Activated CD8-positive, alpha-beta memory T cell treated with anti-CD3 and anti-CD28 coated beads for 24 hours (primary cell): ENCODE measurements around the gene AGPAT4.
"Not testable (repeated sequence)": the region's sequence is repeated elsewhere in the genome, so short reads cannot be mapped to it uniquely, and the experiment has no call there.

Experiments
- DNase-seq: peaks from one replicate; pipeline ENCODE4 v3.0.0-alpha.2; 2020

Gene AGPAT4

GRCh38 chr6:161226009-161226964 lies 47.6 kb downstream of the AGPAT4 start:
- DNase-seq, result no peak

DNA sequence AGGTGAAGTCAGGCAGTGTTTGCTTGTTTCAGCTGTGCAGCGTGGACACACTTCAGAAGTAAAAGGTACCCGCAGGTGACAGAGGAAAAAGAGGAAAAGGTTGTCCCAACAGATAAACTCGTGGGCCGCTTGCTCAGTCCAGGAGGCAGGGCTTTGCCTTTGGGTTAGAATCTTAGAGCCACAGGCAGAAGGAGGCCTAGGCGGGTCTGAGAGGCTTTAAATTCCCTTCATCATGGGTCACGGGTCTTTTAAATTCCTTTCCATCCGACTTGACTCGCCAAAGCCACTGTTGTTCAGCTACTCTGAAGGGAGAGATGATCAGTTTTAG lies 48.2 kb downstream of the AGPAT4 start:
- DNase-seq, result no peak

GRCh38 chr6:161224951-161225680 lies 48.7 kb downstream of the AGPAT4 start:
- DNase-seq, result not testable (repeated sequence)

DNA sequence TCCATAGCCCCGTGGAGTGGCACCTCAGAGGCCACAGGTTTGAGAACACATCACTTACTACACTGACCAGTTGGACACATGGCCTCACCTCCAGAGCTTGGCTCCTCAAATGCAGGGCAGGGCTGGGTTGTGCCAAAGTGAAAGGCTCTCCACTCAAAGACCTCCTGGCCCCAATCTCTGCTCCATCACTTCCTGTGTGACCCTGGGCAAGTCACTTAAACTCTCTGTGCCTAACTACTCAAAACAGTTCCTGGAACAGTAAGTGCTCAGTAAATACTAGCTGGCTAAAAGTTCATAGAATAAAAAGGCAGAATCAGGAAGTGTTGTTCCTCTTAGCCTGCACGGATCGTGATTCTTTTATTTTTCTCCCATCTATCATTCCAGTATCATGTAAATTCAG lies 50.2 kb downstream of the AGPAT4 start:
- DNase-seq, result no peak

DNA sequence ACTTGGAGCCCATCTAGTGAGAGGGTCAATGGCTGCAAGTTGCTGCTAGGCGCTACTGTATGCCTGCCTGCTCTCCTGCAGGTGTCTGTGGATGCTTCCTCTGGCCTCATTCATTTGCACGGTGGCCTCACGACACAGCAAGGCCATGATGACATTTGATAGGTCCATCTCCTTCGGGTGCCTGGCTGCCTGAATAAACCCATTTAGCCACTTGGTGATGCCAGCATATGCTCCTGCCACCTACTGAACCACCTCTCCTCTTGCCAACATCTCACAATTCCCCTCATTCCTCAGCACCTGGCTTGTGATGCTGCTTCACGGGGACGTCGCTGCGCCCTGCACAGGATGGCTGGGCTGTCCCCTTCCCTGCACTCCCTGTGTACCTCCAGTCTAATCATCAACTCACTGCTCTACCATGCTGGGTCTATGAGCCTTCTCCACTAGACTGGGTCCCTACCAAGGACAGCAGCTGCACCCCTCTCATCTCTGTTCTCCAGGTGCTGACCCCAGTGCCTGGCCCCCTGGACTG lies 51.1 kb downstream of the AGPAT4 start:
- no peak for DNase-seq

GRCh38 chr6:161220346-161220745 lies 53.5 kb downstream of the AGPAT4 start:
- no peak for DNase-seq

GRCh38 chr6:161219680-161220079 lies 54.2 kb downstream of the AGPAT4 start:
- no peak for DNase-seq

DNA sequence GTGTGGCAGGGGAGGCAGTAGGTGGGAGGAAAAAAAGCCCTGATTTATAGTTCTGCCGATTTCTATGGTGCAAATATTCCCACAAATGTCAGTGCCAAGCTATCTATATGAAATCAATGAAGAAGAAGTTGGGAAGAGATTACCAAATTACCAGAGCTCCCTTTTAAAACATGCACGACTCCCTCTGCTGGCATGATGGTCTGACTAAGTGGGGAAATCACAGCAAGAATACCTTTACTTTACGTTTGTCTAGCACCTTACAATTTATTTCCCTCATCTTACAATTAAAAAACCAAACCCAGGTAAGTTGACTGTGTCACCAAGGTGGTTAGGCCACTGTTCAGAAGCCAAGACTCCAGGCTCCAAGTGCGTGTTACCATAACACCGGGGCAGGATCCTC lies 55.6 kb downstream of the AGPAT4 start:
- no peak for DNase-seq

- no peak for DNase-seq
Measured at GRCh38 chr6:161217628-161218027, 56.2 kb downstream of the AGPAT4 start.

GRCh38 chr6:161216616-161217205 lies 57.1 kb downstream of the AGPAT4 start:
- DNase-seq, result no peak

- DNase-seq, result no peak
Measured at GRCh38 chr6:161215876-161216615, 57.8 kb downstream of the AGPAT4 start.

- no peak for DNase-seq
Measured at GRCh38 chr6:161215193-161215592, 58.7 kb downstream of the AGPAT4 start.

DNA sequence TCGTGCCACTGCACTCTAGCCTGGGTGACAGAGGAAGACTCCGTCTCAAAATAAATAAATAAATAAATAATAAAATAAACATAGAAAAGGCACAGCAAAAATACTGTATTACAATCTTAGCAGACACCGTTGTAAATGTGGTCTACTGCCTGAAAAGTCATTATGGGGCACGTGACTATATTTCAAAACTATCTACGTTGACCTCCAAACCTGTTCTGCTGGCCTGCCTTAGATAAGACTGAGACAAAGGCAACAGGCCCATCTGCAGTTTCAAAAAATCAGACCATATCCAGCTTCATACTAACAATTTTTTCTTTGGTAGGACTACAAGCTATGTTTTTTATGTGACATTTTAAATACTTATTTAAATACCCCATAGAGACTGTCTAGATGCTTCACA lies 59.1 kb downstream of the AGPAT4 start:
- no peak for DNase-seq

DNA sequence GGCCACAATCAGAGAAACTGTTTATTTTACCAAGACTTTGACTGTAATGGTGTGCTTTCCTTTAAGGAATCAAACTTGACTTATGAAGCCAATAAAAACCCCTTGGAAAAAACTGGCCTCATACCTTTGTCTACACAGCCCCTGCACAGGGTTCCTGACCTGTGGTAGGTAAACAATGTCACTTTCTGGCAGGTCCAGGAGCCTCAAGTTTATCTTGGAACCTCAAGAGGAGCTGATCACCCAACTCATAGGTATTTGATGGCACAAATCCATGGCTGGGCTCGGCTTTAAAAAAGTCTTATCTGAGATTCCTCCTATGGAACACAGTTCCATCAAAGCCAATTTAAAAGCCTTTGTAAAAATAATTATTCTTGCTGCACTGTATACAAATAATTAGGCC lies 61.0 kb downstream of the AGPAT4 start:
- no peak for DNase-seq

DNA sequence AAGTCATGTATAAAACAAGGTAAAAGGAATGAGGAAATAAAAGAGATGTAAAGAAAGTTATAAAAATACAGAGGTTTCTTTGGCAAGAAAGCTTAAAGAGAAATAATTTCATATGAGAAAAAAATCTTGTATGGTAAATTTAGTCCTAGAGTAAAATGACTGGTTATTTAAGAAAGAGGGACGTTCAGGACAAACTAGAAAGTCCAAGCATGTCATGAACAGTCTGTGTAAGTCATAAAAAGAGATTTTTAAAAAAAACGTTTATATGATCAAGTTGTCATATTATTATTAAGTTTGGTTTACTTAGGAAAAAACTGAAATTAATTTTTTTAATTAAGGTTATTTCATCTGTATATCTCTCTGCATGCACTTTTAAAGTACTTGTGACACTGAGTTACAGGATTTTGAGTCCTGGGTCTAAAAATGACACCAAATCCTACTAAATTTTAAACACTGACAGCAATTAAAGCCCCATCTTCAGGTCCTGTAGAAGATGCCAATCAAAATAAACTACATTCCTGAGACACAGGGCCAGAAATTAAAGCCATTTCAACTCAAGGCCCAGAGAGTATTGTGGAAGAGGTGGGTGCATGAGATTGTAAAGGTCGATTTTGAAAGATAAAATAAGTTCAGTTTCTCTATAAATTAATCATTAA lies 62.4 kb downstream of the AGPAT4 start:
- DNase-seq, result no peak

DNA sequence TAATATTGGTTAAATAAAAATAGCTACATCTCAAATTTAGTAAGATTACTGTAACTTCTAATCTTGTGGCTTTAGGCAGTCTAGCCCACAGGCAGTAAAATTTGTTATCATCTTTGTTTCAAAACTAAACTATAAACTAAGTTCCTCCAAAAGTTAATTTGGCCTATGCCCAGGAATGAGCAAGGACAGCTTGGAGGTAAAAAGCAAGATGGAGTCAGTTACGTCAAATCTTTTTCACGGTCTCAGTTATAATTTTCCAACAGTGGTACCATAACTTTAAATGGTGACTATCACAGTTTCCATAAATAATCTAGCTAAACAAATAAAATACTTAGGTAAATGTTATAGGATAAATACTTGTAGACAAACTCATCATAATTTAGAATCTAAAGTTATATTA lies 63.0 kb downstream of the AGPAT4 start:
- no peak for DNase-seq

DNA sequence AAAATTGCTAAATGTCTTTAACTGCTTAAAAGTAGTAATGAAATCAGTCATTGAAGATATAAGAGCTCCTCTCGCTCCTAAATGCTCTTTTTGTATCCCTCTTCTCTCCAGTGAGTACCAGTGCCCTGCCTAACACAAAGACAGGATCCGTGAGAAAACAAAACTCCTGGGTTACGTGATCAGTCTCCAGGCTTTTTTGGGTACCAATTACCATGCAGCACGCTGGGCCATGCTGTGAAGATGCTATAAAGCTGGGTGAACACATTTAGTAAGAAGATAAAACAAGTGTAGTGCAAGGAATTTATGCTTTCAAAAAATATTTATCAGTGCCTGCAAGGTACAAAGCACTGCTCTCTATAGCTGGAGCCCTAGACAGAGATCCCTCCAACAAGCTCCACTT lies 66.7 kb downstream of the AGPAT4 start:
- DNase-seq, result no peak

- no peak for DNase-seq
Measured at GRCh38 chr6:161204866-161205557, 68.8 kb downstream of the AGPAT4 start.

GRCh38 chr6:161200610-161201370 lies 73.1 kb downstream of the AGPAT4 start:
- no peak for DNase-seq

DNA sequence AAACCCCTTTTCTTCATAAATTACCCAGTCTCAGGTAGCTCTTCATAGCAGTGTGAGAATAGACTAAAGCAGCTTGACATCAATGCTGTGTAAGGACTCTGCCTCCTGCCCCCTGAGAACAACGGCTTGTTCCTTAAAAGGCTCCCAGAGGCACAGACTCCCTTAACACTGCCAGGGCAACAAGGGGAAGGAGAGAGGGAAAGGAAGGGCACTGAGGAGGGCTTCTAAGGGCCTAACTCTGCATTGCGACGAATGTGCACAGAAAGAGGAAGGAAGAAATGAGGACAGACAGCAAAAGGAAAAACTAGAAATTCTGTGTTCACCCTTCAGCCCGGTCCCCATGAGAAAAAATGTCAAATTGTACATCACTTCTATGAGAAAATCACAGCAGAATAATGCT lies 74.0 kb downstream of the AGPAT4 start:
- DNase-seq, result no peak
